GM10266 (cell line): ENCODE data around the gene LMLN.

ENCODE experiments used
- DNase-seq: peaks from one replicate; pipeline ENCODE4 v3.0.0; 2012; ENCODE audit errors: extremely low spot score
- CTCF ChIP-seq: IDR thresholded peaks from 2 replicates; pipeline ENCODE4 v1.5.1; 2012; ENCODE audit warnings: mild to moderate bottlenecking, low read depth; ENCODE audit not compliant: control insufficient read depth, insufficient read depth; ENCODE audit errors: missing control alignments

LMLN gene

GRCh38 chr3:198027799-198028390, 67.9 kb downstream of the LMLN start:
- TF ChIP-seq CTCF, result no peak
- DNase-seq, result no peak

DNA sequence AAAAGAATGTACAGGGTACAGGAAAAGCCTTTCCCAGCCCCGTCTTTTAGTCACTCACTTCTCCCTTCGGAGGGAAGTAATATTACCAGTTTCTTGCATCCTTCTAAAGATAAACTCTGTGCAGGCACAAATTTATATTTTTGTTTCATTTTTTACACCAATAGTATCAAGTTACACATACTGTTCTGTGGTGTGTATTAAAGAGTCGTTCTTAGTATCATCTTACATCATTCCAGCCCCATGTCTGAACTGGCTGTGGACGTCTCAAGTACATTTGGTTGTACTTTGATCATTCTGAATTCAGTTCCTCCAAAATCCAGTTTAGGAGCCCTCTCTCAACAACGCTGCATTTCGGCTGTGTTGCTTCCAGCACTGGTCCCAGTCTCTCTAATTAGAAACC, 68.7 kb downstream of the LMLN start:
- TF ChIP-seq CTCF, result no peak
- DNase-seq, result no peak

- no peak for TF ChIP-seq CTCF
- DNase-seq, result no peak
Observed at GRCh38 chr3:198030125-198030524, 70.1 kb downstream of the LMLN start.

- DNase-seq, result no peak
- no peak for TF ChIP-seq CTCF
Observed at GRCh38 chr3:198030726-198031125, 70.7 kb downstream of the LMLN start.

GRCh38 chr3:198032039-198032936, 72.3 kb downstream of the LMLN start:
- TF ChIP-seq CTCF, result no peak
- no peak for DNase-seq

- no peak for DNase-seq
- no peak for TF ChIP-seq CTCF
Observed at GRCh38 chr3:198043119-198043518, 83.1 kb downstream of the LMLN start.
